ENCODE measurements around the gene RDH12.
"Not testable (repeated sequence)": the region's sequence is repeated elsewhere in the genome, so short reads cannot be mapped to it uniquely, and the experiment has no call there.

Gene RDH12

DNA sequence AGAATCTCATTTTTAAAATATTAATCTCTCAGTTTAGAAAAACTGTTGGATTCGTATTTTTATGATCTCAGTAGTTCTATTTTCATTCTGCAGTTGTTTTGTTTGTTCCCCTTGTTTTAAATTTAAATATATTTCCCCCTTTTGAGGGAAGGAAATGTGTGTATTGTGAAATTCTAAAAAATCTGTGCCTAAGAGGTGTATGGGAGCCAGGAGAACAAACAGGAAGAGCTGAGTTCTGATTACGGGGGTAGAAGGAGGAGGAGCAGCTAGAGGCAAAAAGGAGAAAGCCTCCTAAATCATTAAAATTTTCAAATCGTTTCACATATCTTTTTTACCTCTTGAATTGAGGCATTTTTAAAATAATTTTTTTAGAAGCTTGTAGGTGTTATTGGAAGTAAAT is 2.3 kb downstream of the RDH12 start:
- H3K9me3 ChIP-seq (ENCODE audit: control insufficient read depth, low read length) = no peaks in the 10 kb centered on the region
- DNase-seq = no peak
- no peak overlapping the region for H3K4me3 ChIP-seq (ENCODE audit: insufficient read depth, low read depth, low read length, poor library complexity, severe bottlenecking)
- H3K27ac ChIP-seq (ENCODE audit: insufficient read depth, low read length, poor library complexity, severe bottlenecking) = no peak overlapping the region
- no peaks in the 10 kb centered on the region for H3K36me3 ChIP-seq (ENCODE audit: control insufficient read depth, insufficient read depth, low read length)
- no peaks in the 10 kb centered on the region for H3K27me3 ChIP-seq (replicated peaks; ENCODE audit: control insufficient read depth, insufficient read depth, low read length, poor library complexity, severe bottlenecking)
- no peaks in the 10 kb centered on the region for H3K4me1 ChIP-seq (ENCODE audit: control insufficient read depth, insufficient read depth, low read length, poor library complexity, severe bottlenecking)

DNA sequence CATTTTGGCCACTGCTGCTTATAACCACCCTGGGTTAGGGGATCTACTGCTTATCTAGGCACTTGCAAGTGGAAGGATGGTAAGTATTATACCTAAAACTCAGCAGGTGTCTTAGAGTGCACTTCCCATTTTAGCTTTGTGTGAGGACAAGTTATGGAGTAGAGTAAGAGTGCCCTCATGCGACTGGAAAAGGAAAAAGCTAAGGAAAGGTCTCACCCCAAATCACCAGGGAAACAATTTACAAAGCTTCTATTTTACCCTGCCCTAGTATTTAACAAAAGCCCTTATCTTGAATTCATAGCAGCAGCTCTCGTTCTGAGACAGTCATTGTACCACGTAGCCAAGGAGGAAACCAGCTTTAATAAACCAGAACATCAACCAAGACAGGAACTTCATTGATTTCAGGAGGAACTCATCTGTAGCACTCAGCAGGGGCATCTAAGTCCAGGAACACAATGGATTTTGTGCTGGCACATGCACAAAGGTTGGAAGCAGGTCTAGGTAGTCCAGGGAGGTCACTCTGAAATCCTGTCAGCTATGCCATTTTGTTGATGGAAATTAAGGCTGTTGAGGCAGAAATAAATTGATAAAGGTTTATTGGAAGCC is 2.9 kb downstream of the RDH12 start:
- no peak overlapping the region for H3K27ac ChIP-seq (ENCODE audit: insufficient read depth, low read length, poor library complexity, severe bottlenecking)
- H3K4me3 ChIP-seq (ENCODE audit: insufficient read depth, low read depth, low read length, poor library complexity, severe bottlenecking) = no peak overlapping the region
- H3K4me1 ChIP-seq (ENCODE audit: control insufficient read depth, insufficient read depth, low read length, poor library complexity, severe bottlenecking) = no peaks in the 10 kb centered on the region
- DNase-seq = peak in 1 of 3 donors; percentile 8
- H3K9me3 ChIP-seq (ENCODE audit: control insufficient read depth, low read length) = no peaks in the 10 kb centered on the region
- no peaks in the 10 kb centered on the region for H3K36me3 ChIP-seq (ENCODE audit: control insufficient read depth, insufficient read depth, low read length)
- H3K27me3 ChIP-seq (replicated peaks; ENCODE audit: control insufficient read depth, insufficient read depth, low read length, poor library complexity, severe bottlenecking) = no peaks in the 10 kb centered on the region

- no peaks in the 10 kb centered on the region for H3K9me3 ChIP-seq (ENCODE audit: control insufficient read depth, low read length)
- H3K36me3 ChIP-seq (ENCODE audit: control insufficient read depth, insufficient read depth, low read length) = no peaks in the 10 kb centered on the region
- DNase-seq = no peak
- no peaks in the 10 kb centered on the region for H3K27me3 ChIP-seq (replicated peaks; ENCODE audit: control insufficient read depth, insufficient read depth, low read length, poor library complexity, severe bottlenecking)
- H3K4me3 ChIP-seq (ENCODE audit: insufficient read depth, low read depth, low read length, poor library complexity, severe bottlenecking) = no peak overlapping the region
- no peak overlapping the region for H3K27ac ChIP-seq (ENCODE audit: insufficient read depth, low read length, poor library complexity, severe bottlenecking)
- no peaks in the 10 kb centered on the region for H3K4me1 ChIP-seq (ENCODE audit: control insufficient read depth, insufficient read depth, low read length, poor library complexity, severe bottlenecking)
These were observed 3.5 kb downstream of the RDH12 start for GRCh38 chr14:67705211-67705610.

DNA sequence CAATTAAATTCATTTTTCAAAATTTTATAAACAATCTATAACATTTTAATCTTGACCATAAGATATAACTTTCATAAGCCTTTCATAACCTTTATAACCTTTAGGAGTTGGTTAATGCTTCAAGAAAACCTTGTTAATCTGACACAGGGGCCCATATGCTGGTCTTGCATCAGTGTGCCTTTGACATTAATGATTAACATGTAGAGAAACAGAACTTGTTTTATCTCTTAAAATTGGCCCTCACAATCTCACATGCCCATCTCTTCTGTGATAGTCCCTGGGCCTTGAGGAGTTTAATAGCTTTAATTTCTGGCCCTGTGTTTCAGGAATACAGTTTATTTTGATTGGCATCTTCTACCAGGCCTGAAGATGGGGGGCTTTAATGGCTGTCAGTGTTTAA is 7.7 kb downstream of the RDH12 start:
- H3K4me1 ChIP-seq (ENCODE audit: control insufficient read depth, insufficient read depth, low read length, poor library complexity, severe bottlenecking); DNase-seq; H3K36me3 ChIP-seq (ENCODE audit: control insufficient read depth, insufficient read depth, low read length); H3K4me3 ChIP-seq (ENCODE audit: insufficient read depth, low read depth, low read length, poor library complexity, severe bottlenecking); H3K27ac ChIP-seq (ENCODE audit: insufficient read depth, low read length, poor library complexity, severe bottlenecking); H3K9me3 ChIP-seq (ENCODE audit: control insufficient read depth, low read length); H3K27me3 ChIP-seq (replicated peaks; ENCODE audit: control insufficient read depth, insufficient read depth, low read length, poor library complexity, severe bottlenecking): not testable (repeated sequence)

DNA sequence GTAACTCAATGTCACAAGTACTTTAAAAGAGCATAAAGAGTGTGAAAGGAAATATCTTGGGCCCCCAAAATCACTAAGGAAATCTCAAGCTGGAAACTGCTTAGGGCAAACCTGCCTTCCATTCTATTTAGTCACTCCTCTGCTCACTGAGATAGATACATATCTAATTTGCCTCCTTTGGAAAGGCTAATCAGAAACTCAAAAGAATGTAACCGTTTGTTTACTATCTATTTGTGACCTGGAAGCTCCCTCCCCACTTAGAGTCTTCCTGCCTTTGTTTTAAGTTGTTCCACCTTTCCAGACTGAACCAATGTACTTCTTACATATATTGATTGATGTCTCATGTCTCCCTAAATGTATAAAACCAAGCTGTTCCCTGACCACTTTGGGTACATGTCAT is 8.1 kb downstream of the RDH12 start:
- not testable (repeated sequence) for H3K36me3 ChIP-seq (ENCODE audit: control insufficient read depth, insufficient read depth, low read length); H3K27ac ChIP-seq (ENCODE audit: insufficient read depth, low read length, poor library complexity, severe bottlenecking); DNase-seq; H3K27me3 ChIP-seq (replicated peaks; ENCODE audit: control insufficient read depth, insufficient read depth, low read length, poor library complexity, severe bottlenecking); H3K4me3 ChIP-seq (ENCODE audit: insufficient read depth, low read depth, low read length, poor library complexity, severe bottlenecking); H3K4me1 ChIP-seq (ENCODE audit: control insufficient read depth, insufficient read depth, low read length, poor library complexity, severe bottlenecking); H3K9me3 ChIP-seq (ENCODE audit: control insufficient read depth, low read length)

- Histone ChIP-seq H3K27me3 (replicated peaks; ENCODE audit: control insufficient read depth, insufficient read depth, low read length, poor library complexity, severe bottlenecking) (no peaks in the 10 kb centered on the region), H3K27ac (ENCODE audit: insufficient read depth, low read length, poor library complexity, severe bottlenecking) (no peak overlapping the region), H3K36me3 (ENCODE audit: control insufficient read depth, insufficient read depth, low read length) (no peaks in the 10 kb centered on the region), H3K4me3 (ENCODE audit: insufficient read depth, low read depth, low read length, poor library complexity, severe bottlenecking) (no peak overlapping the region), H3K4me1 (ENCODE audit: control insufficient read depth, insufficient read depth, low read length, poor library complexity, severe bottlenecking) (no peaks in the 10 kb centered on the region), H3K9me3 (ENCODE audit: control insufficient read depth, low read length) (no peaks in the 10 kb centered on the region)
- DNase-seq = no peak
These were observed 8.5 kb downstream of the RDH12 start for GRCh38 chr14:67710209-67710608.

GRCh38 chr14:67717048-67717447 is 15.4 kb downstream of the RDH12 start:
- Histone ChIP-seq H3K9me3 (ENCODE audit: control insufficient read depth, low read length) (no peaks in the 10 kb centered on the region), H3K4me1 (ENCODE audit: control insufficient read depth, insufficient read depth, low read length, poor library complexity, severe bottlenecking) (no peaks in the 10 kb centered on the region), H3K27ac (ENCODE audit: insufficient read depth, low read length, poor library complexity, severe bottlenecking) (no peak overlapping the region), H3K36me3 (ENCODE audit: control insufficient read depth, insufficient read depth, low read length) (no peaks in the 10 kb centered on the region), H3K4me3 (ENCODE audit: insufficient read depth, low read depth, low read length, poor library complexity, severe bottlenecking) (no peak overlapping the region), H3K27me3 (replicated peaks; ENCODE audit: control insufficient read depth, insufficient read depth, low read length, poor library complexity, severe bottlenecking) (no peaks in the 10 kb centered on the region)
- DNase-seq = no peak

GRCh38 chr14:67718265-67718664 is 16.6 kb downstream of the RDH12 start:
- Histone ChIP-seq H3K36me3 (ENCODE audit: control insufficient read depth, insufficient read depth, low read length) (no peaks in the 10 kb centered on the region), H3K9me3 (ENCODE audit: control insufficient read depth, low read length) (no peaks in the 10 kb centered on the region), H3K4me1 (ENCODE audit: control insufficient read depth, insufficient read depth, low read length, poor library complexity, severe bottlenecking) (no peaks in the 10 kb centered on the region), H3K4me3 (ENCODE audit: insufficient read depth, low read depth, low read length, poor library complexity, severe bottlenecking) (no peak overlapping the region), H3K27me3 (replicated peaks; ENCODE audit: control insufficient read depth, insufficient read depth, low read length, poor library complexity, severe bottlenecking) (no peaks in the 10 kb centered on the region), H3K27ac (ENCODE audit: insufficient read depth, low read length, poor library complexity, severe bottlenecking) (no peak overlapping the region)
- DNase-seq = no peak

GRCh38 chr14:67719385-67719784 is 17.7 kb downstream of the RDH12 start:
- not testable (repeated sequence) for H3K9me3 ChIP-seq (ENCODE audit: control insufficient read depth, low read length); H3K27me3 ChIP-seq (replicated peaks; ENCODE audit: control insufficient read depth, insufficient read depth, low read length, poor library complexity, severe bottlenecking); H3K4me1 ChIP-seq (ENCODE audit: control insufficient read depth, insufficient read depth, low read length, poor library complexity, severe bottlenecking); H3K4me3 ChIP-seq (ENCODE audit: insufficient read depth, low read depth, low read length, poor library complexity, severe bottlenecking); H3K36me3 ChIP-seq (ENCODE audit: control insufficient read depth, insufficient read depth, low read length); DNase-seq; H3K27ac ChIP-seq (ENCODE audit: insufficient read depth, low read length, poor library complexity, severe bottlenecking)

DNA sequence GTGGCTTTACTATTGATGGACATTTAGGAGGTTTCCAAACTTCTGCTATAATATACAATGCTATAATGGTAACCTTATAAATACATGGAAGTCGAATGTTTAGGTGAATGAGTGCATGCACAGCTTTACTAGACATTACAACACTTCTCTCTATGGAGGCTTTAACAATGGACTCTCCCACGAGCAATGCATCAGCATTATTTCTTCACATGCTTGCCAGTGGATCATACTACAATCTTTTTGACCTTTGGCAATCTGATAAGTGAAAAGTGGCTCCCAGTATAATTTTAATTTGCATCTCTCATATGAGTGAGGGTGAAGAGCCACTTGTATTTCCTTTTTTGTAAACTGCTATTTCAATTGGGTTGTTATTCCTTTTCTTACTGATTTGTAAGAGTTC is 18.2 kb downstream of the RDH12 start:
- Histone ChIP-seq H3K36me3 (ENCODE audit: control insufficient read depth, insufficient read depth, low read length) (no peaks in the 10 kb centered on the region), H3K27me3 (replicated peaks; ENCODE audit: control insufficient read depth, insufficient read depth, low read length, poor library complexity, severe bottlenecking) (no peaks in the 10 kb centered on the region), H3K27ac (ENCODE audit: insufficient read depth, low read length, poor library complexity, severe bottlenecking) (no peak overlapping the region), H3K9me3 (ENCODE audit: control insufficient read depth, low read length) (no peaks in the 10 kb centered on the region), H3K4me1 (ENCODE audit: control insufficient read depth, insufficient read depth, low read length, poor library complexity, severe bottlenecking) (no peaks in the 10 kb centered on the region), H3K4me3 (ENCODE audit: insufficient read depth, low read depth, low read length, poor library complexity, severe bottlenecking) (no peak overlapping the region)
- no peak for DNase-seq

DNA sequence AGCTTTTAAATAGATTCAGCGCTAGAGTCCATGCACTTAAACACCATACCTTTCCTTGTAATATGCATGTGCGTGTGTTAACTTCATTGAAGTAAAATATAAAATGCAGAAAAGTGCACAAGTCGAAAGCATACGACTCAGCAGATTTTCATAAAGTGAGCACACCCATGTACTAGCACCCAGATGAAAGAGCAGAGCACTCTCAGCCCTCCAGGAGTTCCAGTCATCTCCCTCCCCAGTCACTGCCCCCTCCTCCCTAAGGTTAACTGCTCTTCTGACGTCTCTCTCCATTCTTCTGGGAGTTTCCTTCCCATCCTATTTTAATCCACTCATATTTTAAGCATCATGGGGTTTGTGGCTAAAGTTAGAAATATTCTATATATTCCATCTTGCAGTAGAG is 20.2 kb downstream of the RDH12 start:
- Histone ChIP-seq H3K4me1 (ENCODE audit: control insufficient read depth, insufficient read depth, low read length, poor library complexity, severe bottlenecking) (no peaks in the 10 kb centered on the region), H3K27ac (ENCODE audit: insufficient read depth, low read length, poor library complexity, severe bottlenecking) (no peak overlapping the region), H3K36me3 (ENCODE audit: control insufficient read depth, insufficient read depth, low read length) (no peaks in the 10 kb centered on the region), H3K27me3 (replicated peaks; ENCODE audit: control insufficient read depth, insufficient read depth, low read length, poor library complexity, severe bottlenecking) (no peaks in the 10 kb centered on the region), H3K9me3 (ENCODE audit: control insufficient read depth, low read length) (no peaks in the 10 kb centered on the region), H3K4me3 (ENCODE audit: insufficient read depth, low read depth, low read length, poor library complexity, severe bottlenecking) (no peak overlapping the region)
- DNase-seq = no peak
